Bronchial epithelial cell (primary cell): ENCODE data around the gene KIAA0753. TPM values are rescaled to one million over a fixed set of nuclear protein-coding genes. Genes with fewer than 3 reads are reported as not detected.

Source experiments
- DNase-seq: peaks from one replicate; pipeline ENCODE4 v3.0.0-alpha.2; 2010; ENCODE audit warnings: low read depth
- FAIRE-seq: peaks from 2 replicates; lab custom pipeline; 2011; peaks lifted over from hg19 to GRCh38; lab: Jason Lieb, UNC
- H3K27me3 ChIP-seq: 2 replicates; pipeline ENCODE4 v1.5.1; 2011; ENCODE audit warnings: low read length; ENCODE audit not compliant: control insufficient read depth, insufficient read depth
- H3K36me3 ChIP-seq: 2 replicates; pipeline ENCODE4 v1.5.1; 2011; ENCODE audit warnings: low read length; ENCODE audit not compliant: control insufficient read depth, insufficient read depth
- H3K4me3 ChIP-seq: 2 replicates; pipeline ENCODE4 v1.5.1; 2011; ENCODE audit warnings: mild to moderate bottlenecking, low read depth, low read length, control low read depth
- total RNA-seq: library from RNA; depleted of rRNA; stranded (reverse); fragments of >200 nt; gene quantifications from 2 replicates; pipeline ENCODE4 v1.2.1, GENCODE V29; 2014
- TF ChIP-seq, protein P1 (sequence below): IDR thresholded peaks from 2 replicates; pipeline ENCODE4 v1.5.1; 2011; ENCODE audit warnings: mild to moderate bottlenecking, moderate library complexity, low read length, control low read depth, inconsistent platforms; ENCODE audit not compliant: insufficient read depth, severe bottlenecking

KIAA0753 gene
- total RNA-seq, 1 donor from 2014 or later = 6.6 TPM

DNA sequence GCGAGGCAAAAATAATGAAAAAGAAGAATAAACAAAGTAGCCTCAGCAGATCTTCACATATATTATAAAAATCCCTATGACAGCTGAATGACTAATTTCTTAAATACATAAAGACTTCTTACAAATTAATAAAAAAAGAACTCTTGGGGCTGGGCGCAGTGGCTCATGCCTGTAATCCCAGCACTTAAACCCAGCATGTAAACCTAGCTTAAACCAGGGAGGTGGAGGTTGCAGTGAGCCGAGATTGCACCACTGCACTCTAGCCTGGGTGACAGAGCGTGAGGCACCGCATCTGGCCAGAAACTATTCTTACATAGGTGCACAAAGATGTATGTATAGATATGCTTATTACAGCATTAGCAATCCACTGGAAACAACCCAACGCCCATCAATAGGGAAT lies 38.7 kb upstream of the KIAA0753 start:
- DNase-seq (peak; percentile 36), FAIRE-seq (no peak)
- no peak overlapping the region for H3K4me3 ChIP-seq
- H3K27me3 ChIP-seq = no peaks in the 10 kb centered on the region
- TF ChIP-seq, protein P1, sequence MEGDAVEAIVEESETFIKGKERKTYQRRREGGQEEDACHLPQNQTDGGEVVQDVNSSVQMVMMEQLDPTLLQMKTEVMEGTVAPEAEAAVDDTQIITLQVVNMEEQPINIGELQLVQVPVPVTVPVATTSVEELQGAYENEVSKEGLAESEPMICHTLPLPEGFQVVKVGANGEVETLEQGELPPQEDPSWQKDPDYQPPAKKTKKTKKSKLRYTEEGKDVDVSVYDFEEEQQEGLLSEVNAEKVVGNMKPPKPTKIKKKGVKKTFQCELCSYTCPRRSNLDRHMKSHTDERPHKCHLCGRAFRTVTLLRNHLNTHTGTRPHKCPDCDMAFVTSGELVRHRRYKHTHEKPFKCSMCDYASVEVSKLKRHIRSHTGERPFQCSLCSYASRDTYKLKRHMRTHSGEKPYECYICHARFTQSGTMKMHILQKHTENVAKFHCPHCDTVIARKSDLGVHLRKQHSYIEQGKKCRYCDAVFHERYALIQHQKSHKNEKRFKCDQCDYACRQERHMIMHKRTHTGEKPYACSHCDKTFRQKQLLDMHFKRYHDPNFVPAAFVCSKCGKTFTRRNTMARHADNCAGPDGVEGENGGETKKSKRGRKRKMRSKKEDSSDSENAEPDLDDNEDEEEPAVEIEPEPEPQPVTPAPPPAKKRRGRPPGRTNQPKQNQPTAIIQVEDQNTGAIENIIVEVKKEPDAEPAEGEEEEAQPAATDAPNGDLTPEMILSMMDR = no peak
- H3K36me3 ChIP-seq = no peaks in the 10 kb centered on the region

- DNase-seq = no peak
- FAIRE-seq = no peak
Observed at GRCh38 chr17:6677946-6678345, 37.4 kb upstream of the KIAA0753 start.

DNA sequence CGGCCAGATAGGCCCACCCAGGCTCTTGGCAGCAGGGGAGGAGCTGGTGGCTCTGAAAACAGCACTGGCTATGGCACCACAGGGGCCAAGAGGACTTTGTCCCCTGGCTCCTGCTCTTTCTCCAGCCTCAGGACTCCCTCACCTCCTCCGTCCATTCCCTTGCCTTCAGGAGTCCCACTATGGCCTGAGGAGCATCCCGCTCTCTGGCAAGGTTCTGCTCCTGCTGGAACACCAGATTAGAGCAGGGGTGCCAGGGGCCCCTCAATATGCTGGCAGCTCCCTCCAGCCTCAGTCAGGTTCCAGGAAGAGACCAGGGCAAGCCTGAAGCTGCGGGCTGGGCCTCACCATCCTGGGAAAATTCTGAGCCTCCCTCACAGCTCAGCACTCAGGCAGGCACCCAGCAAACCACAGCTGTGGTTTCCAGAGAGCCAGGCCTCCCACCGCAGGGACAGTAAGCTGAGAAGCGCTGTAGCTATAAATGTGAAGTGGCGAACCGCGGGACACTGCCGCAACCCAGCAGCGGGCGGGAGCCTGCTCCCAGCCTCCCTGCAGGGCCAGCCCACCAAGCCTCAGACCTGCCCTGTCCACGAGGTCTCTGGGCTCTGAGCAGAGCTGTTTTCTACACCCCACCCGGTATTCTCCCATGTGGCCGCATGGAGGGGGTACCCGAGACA lies 36.8 kb upstream of the KIAA0753 start:
- Histone ChIP-seq H3K36me3 (no peaks in the 10 kb centered on the region), H3K4me3 (no peak overlapping the region), H3K27me3 (no peaks in the 10 kb centered on the region)
- no peak for FAIRE-seq
- TF ChIP-seq, protein P1 = no peak
- DNase-seq = no peak

More at GRCh38 chr17:6677946-6678345, 37.4 kb upstream of the KIAA0753 start:
- H3K36me3 ChIP-seq = no peaks in the 10 kb centered on the region
- TF ChIP-seq, protein P1 = no peak
- H3K27me3 ChIP-seq = no peaks in the 10 kb centered on the region
- H3K4me3 ChIP-seq = no peak overlapping the region

GRCh38 chr17:6676802-6677157 lies 36.3 kb upstream of the KIAA0753 start:
- no peaks in the 10 kb centered on the region for H3K36me3 ChIP-seq
- H3K27me3 ChIP-seq = no peaks in the 10 kb centered on the region
- FAIRE-seq = no peak
- DNase-seq = no peak
- no peak overlapping the region for H3K4me3 ChIP-seq
- TF ChIP-seq, protein P1 = no peak

GRCh38 chr17:6675201-6675825 lies 34.8 kb upstream of the KIAA0753 start:
- Histone ChIP-seq H3K27me3 (no peaks in the 10 kb centered on the region), H3K4me3 (no peak overlapping the region), H3K36me3 (no peaks in the 10 kb centered on the region)
- FAIRE-seq (peak; percentile 91), DNase-seq (peak; percentile 47)
- TF ChIP-seq, protein P1 = no peak
